Activated CD4-positive, alpha-beta T cell treated with anti-CD3 and anti-CD28 coated beads, Interleukin-2, amount 50 U/mL, for 48 hours (primary cell): Measurements from ENCODE around the gene CHST13.

Experiments
- DNase-seq, 2 experiments: peaks; one replicate each; pipeline ENCODE4 v3.0.0-alpha.2; 2020

CHST13 gene

GRCh38 chr3:126523745-126524428, at the start of gene CHST13:
Gene CHST13, plus strand, starts transcription at chr3:126524155. Its CDS starts 178 bp downstream, at chr3:126524333.
- DNase-seq, result no peak

DNA sequence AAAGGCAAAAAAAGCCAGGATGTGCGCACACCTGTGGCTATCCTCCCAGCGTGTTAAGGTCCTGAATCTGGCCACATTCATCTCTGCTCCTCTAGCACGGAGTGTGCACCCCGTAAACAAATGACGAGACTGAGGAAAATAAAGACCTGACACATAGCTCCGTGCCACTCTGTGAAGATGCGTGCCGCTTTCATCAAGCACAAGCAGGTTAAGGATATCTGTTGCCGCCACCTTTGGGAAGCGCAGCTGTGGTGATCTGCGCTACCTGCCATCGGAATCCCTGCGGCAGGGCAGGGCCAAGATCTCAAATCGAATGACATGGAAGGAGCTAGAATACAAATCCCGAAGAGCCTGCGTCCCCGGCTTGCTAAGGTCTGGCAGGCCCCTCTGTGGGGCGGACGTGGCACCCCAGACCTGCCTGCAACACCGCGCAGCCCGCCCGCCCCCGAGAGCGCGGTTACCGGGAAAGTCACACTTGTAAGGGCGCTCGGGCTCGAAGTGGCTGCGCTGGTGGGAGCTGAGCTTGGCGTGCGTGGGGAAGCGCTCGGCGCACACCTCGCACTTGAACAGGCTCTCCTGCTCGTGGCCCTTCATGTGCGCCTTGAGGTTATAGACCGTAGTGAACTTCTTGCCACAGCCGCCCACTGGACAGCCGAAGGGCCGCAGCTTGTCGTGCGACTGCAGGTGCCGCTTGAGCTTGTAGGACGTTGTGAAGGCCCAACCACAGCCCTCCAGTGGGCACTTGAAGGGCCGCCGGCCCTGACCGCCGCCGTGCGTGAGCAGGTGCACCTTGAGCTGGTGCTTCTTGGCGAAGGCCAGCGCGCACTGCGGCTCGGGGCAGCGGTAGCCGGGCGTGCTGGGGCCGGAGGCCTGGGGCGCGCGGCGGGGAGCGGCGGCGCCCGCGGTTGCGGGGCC, 49.2 kb upstream of the CHST13 start:
- peak; percentile 36 to 49 for DNase-seq

DNA sequence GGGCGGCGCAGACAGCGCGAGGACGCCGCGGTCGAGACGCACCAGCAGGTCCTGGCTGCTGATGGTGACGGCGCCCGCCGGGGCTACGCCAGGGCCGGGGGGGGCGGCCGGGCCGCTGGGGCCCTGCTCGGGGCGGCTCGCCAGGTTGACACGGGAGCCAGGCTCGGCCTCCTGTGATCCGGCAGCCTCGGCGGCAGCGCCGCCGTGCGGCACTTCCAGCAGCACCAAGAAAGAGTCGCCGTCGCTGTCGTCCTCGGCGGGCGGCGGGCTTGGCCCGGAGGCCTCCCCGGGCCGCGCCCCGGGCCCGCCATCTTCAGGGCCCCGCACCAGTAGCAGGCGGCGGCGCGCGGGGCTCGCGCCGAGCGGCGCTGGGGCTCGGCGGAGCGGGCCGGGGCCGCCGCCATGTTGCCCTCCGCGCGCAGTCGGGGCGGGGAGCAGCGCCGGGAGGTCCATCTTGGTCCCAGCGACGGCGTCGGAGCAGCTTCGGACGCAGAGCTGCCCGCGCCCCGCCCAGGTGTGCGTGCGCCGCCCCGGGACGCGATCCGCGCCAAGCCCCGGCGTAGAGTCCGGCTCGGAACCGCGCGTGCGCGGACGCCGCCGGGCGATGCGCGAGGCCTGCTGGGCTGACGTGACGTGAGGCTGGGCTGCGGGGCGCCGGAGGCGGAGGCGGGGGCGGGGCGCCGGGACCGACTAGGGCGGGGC, 48.4 kb upstream of the CHST13 start, which contains the start of gene ZXDC:
TSS of gene ZXDC (minus strand) at position 479 of the 702 bp plus-strand sequence. CDS start at position 453, 26 bp downstream.
- DNase-seq, result peak; percentile 89 to 90

DNA sequence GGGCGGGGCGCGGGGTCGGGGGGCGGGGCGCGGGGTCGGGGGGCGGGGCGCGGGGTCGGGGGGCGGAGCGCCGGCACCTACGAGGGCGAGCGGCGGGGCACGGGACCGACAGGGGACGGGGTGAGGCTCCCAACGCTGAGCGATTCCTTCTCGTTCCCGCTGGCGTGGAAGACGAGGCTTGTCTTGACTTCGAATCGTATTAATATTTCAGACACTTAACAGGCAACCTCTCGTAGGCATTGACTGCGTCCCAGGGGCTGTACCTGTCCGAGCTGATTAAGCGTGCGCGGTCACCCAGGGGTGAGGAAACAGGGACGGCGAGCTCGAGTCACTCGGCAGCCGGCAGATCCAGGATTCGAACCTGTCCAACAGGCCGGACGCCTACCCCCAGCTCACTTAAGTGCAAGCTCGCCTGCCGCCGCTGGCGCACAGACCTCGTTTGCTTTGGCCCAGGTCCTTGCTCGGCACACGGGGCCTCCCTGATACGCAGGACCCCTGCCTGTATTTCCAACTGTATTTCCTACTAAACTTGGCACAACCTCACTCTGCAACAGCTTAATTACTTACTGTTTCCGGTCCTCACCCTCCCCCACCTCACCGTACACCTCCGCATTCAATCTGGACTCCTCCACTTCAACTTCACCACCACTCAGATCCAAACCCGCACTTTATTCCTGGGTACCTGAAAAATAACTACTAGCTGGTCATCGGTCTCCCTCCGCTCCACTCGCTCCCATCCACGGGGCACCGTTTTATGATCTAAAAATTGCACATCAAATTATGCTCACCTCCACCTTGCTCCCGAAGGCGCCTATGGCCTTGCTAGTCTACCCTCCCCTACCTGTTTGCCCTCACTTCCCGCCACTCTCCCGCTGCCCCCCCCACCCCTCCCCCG, 47.5 kb upstream of the CHST13 start:
- peak; percentile 58 to 61 for DNase-seq

DNA sequence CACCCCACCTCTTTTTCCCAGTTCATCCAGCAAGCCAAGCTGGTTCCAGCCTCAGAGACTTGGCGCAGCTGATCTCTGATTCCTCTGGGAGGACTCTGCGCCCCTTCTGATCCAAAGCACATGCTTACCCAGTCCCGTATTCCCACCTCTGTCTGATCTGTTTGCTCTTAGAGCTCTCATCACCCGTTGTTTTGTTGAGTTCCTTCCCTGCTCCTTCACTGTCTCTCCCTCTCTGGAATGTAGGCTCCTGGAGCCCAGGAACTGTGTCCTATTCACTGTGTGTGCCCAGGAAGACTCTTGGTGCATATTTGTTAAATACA, 46.9 kb upstream of the CHST13 start:
- DNase-seq, result no peak

- DNase-seq, result no peak
Measured at GRCh38 chr3:126478581-126479310, 45.2 kb upstream of the CHST13 start.

DNA sequence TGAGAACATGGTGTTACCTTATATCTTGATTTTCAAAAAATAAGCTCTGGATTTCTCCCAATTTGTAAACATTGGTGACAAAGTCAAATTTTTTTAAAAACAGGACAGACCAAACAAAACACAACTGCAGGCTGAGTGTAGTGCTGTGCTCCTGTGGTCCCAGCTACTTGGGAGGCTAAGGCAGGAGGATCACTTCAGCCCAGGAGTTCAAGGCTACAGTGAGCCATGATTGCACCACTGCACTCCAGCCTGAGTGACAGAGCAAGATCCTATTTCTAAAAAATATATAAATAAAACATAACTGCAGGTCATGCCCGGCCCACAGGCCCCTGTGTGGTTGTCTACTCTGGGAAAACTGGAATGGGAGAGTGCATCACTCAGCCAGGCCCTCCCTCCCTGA, 44.3 kb upstream of the CHST13 start:
- no peak for DNase-seq

DNA sequence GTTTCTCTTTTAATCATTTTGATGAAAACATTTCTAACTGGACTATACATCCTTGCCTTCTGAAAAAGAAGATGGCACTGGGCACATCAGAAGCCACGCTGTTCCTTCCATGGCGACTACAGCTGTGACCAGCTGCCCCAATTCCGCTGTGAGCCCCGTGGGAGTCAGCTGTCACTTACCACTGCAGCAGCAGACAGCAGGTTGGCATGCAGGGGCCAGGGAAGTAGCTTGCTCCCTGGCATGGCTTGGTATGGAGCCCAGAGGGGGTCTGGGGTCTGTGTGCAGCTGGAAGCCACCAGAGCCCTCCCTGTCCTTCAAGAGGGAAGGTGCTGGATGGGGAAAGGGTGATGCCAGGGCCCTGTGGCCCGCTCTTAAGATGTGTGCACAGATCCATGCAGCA, 43.7 kb upstream of the CHST13 start:
- DNase-seq, result no peak

DNA sequence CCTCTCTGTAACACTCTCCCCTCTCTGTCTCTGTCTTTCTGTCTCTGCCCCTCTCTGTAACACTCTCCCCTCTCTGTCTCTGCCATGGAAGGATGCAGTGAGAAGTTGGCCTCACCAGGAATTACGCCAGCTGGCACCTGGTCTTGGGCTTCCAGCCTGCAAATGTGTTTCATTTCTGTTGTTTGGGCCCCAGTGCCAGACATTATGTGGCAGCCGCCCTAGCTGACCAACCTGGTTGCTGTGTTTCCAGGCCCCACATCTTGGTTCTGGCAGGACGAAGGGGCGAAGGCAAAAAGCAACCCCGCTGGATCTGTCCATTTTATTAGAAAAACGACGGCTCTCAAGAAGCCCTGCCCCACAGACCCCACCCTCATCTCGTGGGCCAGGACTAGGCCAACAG, 43.1 kb upstream of the CHST13 start:
- DNase-seq, result no peak

DNA sequence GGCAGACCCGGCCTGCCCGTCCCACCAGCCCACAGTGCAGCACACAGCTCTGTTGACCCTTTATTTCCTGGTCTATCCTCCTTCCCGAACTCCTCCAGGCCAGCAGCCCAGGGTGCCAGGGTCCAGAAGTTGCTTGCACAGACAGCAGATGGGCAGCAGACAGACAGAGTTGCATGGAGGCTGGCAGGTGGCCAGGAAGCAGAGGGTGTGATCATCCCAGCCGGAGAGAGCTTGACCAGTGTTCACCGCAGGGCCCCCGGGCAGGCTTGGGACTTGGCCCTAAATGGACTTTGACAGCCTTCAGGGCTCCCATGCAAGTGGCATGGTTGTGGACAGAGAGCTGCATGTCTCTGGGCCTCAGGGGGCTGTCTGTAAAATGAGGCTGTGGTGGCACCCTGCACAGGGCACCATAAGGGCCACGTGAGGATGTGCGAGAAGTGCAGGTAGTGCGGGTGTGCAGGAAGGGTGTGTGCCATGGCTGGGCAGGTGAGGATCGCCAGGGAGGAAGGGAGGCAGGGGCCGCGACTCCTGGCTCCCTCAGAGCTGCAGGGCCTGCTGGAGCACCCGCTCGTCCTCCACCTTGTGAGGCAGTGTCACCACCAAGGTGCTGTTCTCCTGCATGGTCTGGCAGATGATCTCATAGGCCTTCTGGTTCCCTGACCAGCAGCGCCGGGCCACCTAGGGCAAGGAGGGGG, 42.0 kb upstream of the CHST13 start:
- DNase-seq, result no peak

- no peak for DNase-seq
Measured at GRCh38 chr3:126482503-126483255, 41.3 kb upstream of the CHST13 start.

DNA sequence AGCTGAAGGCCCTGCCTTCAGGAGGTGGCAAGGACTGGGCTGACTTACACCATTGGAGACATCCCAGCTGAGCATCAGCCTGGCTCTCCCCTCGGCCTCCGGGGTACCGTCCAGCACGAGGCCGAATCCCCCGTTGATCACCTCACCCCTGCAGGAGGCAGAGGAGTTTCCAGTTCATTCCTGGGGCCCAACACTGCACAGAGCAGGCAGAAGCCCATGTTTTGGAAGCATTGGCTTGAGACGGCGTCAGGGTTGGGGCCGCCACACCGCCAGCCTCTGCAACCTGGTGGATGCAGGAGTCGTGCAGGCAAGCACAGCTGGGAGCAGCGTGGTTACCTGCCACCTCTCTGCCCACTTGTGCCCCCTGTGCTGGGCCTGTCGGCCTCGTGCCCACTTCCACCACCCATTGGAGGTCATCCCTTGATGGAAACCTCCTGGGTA, 40.6 kb upstream of the CHST13 start:
- no peak for DNase-seq

DNA sequence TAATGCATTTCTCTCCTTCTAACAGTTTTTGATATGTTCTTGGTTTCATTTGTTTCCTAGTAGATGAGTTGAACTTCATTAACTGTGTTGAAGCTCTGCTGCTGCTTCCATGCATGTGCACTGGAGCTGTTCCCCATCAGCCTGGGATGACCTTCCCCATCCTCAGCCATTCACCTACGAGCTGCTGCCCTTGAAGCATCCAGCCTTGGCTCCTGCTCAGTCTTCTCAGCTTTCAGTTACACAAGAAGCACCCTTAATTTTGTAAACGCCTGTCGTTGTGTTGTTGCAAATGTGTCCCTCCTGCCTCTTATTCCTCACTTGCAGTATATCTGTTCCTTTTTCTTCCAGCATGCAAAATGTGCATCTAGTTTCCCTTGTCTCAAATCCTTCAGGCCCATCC, 39.8 kb upstream of the CHST13 start:
- DNase-seq, result no peak

- no peak for DNase-seq
Measured at GRCh38 chr3:126484662-126485061, 39.3 kb upstream of the CHST13 start.

- no peak for DNase-seq
Measured at GRCh38 chr3:126485176-126485897, 38.6 kb upstream of the CHST13 start.

DNA sequence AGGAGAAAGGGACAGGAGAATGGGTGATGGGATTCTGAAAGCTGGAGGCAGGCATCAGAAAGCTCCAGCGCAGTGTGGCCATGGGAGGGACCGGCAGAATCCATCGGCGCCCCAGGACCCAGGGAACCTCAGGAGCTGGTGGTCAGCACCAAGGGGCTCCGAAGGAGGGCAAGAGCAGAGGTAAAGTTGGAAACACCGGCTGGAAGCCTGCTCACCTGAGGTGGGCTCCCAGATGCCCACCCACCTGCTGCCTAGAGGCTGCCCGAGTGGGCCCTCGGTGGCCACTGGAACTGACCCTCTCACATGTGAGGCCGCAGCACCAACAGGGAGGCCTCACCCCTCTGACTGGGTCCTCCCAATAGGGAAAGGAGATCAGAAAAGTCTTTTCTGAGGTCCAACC, 38.0 kb upstream of the CHST13 start:
- no peak for DNase-seq

- DNase-seq, result no peak
Measured at GRCh38 chr3:126486360-126486847, 37.6 kb upstream of the CHST13 start.

DNA sequence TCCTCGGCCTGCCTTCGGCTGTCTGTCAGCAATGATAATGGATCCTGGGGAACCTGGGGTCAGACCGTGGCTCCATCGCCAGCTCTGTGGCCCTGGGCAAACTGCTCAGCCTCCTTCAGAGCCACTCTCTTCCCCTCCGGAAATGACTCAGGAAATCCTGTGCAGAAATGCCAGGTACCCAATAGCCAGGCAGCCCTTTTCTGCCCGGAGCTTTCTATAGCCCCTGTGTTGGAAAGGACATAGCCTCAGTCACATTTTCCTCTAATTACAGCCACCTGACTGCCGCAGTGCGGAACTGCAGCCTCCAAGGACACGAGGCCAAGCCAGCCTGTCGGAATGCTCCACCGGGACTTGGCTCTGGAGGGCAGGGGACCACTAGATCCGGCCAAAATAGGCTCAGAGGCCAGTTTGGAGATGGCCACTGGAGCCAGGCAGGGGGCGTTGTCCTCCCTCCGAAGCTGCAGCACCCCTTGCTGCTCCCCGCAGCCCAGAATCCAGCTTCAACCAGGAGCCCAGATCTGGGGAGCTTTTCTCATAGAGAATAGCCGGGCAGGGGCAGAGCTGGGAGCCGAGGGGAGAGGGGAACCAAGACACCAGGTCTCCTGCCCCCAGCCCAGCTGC, 36.7 kb upstream of the CHST13 start:
- peak in 1 of 2 experiments; percentile 17 for DNase-seq

DNA sequence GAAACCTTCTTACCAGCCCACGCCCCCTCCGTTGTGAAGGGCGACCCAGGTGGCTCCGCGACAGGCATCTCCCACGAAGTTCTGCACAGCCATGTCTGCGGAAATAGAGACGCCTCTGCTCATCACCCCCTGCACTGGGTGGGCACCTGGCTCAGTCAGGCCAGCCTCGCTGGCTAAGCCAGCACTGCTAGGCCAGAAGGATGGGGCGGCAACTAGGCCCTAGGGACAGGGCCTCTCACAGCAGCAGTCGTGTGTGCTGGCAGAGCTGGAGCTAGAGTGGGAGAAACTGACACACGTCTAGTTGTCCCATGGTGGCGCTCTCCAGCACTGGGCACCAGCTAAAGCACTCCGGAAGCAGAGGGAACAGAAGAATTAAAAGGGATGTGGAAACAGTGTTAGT, 35.8 kb upstream of the CHST13 start:
- DNase-seq, result no peak
